ENCODE results near the gene GDNF.

DNA sequence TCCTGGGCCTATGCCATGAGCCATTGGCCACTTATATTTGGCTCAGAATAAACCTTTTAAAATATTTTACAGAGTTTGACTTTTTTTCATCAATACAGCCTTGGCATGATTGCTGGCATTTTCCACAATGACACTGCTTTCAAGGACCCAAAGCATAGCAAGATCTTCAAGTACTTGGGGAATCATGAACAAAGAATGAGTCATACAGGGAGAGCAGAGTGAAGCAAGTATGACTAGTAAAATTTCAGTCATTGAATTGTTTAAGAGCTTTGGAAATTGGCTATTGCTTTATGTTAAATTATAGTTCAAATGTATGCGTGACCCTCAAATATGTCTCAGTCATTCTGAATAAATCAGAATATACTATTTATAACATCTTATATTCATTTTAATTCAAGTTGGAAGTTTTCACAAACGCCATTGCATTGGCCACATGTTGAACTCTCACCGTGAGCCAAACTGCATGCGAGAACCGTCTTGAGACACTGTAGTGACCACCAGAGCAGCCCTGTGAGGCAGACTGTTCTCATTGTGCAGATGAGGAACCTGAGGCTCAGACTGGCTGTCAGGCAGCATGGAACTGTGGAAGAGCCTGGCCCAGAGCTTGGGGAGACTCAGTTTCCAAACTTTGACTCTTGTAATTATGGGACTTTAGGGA lies 52.9 kb downstream of the GDNF start:
- TF ChIP-seq RBAK (tag by site-specific recombination; IDR thresholded peaks at IDR 0.05), result no peak
- TF ChIP-seq, protein P1, sequence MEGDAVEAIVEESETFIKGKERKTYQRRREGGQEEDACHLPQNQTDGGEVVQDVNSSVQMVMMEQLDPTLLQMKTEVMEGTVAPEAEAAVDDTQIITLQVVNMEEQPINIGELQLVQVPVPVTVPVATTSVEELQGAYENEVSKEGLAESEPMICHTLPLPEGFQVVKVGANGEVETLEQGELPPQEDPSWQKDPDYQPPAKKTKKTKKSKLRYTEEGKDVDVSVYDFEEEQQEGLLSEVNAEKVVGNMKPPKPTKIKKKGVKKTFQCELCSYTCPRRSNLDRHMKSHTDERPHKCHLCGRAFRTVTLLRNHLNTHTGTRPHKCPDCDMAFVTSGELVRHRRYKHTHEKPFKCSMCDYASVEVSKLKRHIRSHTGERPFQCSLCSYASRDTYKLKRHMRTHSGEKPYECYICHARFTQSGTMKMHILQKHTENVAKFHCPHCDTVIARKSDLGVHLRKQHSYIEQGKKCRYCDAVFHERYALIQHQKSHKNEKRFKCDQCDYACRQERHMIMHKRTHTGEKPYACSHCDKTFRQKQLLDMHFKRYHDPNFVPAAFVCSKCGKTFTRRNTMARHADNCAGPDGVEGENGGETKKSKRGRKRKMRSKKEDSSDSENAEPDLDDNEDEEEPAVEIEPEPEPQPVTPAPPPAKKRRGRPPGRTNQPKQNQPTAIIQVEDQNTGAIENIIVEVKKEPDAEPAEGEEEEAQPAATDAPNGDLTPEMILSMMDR (tag by site-specific recombination; IDR thresholded peaks at IDR 0.05), result no peak
- no peak for TF ChIP-seq ZFP3 (tag by site-specific recombination; IDR thresholded peaks at IDR 0.05; ENCODE audit: low read depth)
- no peak for TF ChIP-seq SP7 (tag by site-specific recombination; IDR thresholded peaks at IDR 0.05)
- peak; percentile 40; the same call in 1 of the 2 replicates for TF ChIP-seq ZNF335 (tag by site-specific recombination; conservative IDR thresholded peaks at IDR 0.05)
- TF ChIP-seq ZNF792 (tag by site-specific recombination; IDR thresholded peaks at IDR 0.05), result no peak
- no peak for TF ChIP-seq TCF7L2 (IDR thresholded peaks at IDR 0.05; ENCODE audit: borderline replicate concordance, low read depth, low read length)
- TF ChIP-seq, protein P2, sequence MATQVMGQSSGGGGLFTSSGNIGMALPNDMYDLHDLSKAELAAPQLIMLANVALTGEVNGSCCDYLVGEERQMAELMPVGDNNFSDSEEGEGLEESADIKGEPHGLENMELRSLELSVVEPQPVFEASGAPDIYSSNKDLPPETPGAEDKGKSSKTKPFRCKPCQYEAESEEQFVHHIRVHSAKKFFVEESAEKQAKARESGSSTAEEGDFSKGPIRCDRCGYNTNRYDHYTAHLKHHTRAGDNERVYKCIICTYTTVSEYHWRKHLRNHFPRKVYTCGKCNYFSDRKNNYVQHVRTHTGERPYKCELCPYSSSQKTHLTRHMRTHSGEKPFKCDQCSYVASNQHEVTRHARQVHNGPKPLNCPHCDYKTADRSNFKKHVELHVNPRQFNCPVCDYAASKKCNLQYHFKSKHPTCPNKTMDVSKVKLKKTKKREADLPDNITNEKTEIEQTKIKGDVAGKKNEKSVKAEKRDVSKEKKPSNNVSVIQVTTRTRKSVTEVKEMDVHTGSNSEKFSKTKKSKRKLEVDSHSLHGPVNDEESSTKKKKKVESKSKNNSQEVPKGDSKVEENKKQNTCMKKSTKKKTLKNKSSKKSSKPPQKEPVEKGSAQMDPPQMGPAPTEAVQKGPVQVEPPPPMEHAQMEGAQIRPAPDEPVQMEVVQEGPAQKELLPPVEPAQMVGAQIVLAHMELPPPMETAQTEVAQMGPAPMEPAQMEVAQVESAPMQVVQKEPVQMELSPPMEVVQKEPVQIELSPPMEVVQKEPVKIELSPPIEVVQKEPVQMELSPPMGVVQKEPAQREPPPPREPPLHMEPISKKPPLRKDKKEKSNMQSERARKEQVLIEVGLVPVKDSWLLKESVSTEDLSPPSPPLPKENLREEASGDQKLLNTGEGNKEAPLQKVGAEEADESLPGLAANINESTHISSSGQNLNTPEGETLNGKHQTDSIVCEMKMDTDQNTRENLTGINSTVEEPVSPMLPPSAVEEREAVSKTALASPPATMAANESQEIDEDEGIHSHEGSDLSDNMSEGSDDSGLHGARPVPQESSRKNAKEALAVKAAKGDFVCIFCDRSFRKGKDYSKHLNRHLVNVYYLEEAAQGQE (tag by site-specific recombination; IDR thresholded peaks at IDR 0.05), result no peak
- no peak for TF ChIP-seq ZEB2 (tag by site-specific recombination; IDR thresholded peaks at IDR 0.05)
- no peak for TF ChIP-seq MZF1 (tag by site-specific recombination; IDR thresholded peaks at IDR 0.05; ENCODE audit: borderline replicate concordance)
- no peak for TF ChIP-seq HOXA7 (CRISPR knock-in tag; IDR thresholded peaks at IDR 0.05; ENCODE audit: borderline replicate concordance)

Data from HEK293 (cell line).